Vagina (tissue), 2 donors: ENCODE results near the gene NES.

ENCODE experiments used
- CTCF ChIP-seq, 3 experiments: fragments of 450-650 bp in 2 of 3; fragments of 200-600 bp in 1 of 3; sonication (generic) in 1 of 3; IDR thresholded peaks; one replicate each; pipeline ENCODE4 v1.5.1; 2017 to 2019; ENCODE audit warnings: antibody characterized with exemption in 3 of 3, mild to moderate bottlenecking in 2 of 3, moderate library complexity in 2 of 3
- POLR2A ChIP-seq, 2 donors: fragments of 450-650 bp; IDR thresholded peaks; one replicate each; pipeline ENCODE4 v1.6.1; 2017; ENCODE audit warnings: antibody characterized with exemption in 2 of 2, mild to moderate bottlenecking in 2 of 2, moderate library complexity in 2 of 2
- POLR2AphosphoS5 ChIP-seq, 2 donors: sonication (generic); formaldehyde crosslinking; IDR thresholded peaks; one replicate each; pipeline ENCODE4 v1.9.0; 2017; ENCODE audit warnings: antibody characterized with exemption in 2 of 2, mild to moderate bottlenecking in 2 of 2, low read depth in 1 of 2; ENCODE audit not compliant: insufficient read depth in 1 of 2

- TF ChIP-seq CTCF (IDR thresholded peaks at IDR 0.05) (no peak), POLR2AphosphoS5 (IDR thresholded peaks at IDR 0.05; ENCODE audit: insufficient read depth in 1 of 2, low read depth in 1 of 2) (no peak), POLR2A (IDR thresholded peaks at IDR 0.05) (no peak)
Measured at GRCh38 chr1:156639601-156640101, 37.6 kb downstream of the NES start.
